H1 (cell line): Measurements from ENCODE around the gene LMNB1. TPM values are rescaled to one million over a fixed set of nuclear protein-coding genes. Genes with fewer than 3 reads are reported as not detected.

Source experiments
- CTCF ChIA-PET: fragments of 300-600 bp; sonication (Branson Sonifier 250); formaldehyde crosslinking; loops from one replicate; lab custom pipeline; 2021; ENCODE audit not compliant: partially characterized antibody; lab: Charles Lee
- POLR2A ChIA-PET: fragments of 300-600 bp; sonication (Branson Sonifier 250); formaldehyde crosslinking; loops from one replicate; lab custom pipeline; 2021; ENCODE audit warnings: inconsistent platforms; ENCODE audit not compliant: partially characterized antibody; lab: Charles Lee
- DNase-seq, 2 experiments: peaks; one replicate each; pipeline versions ENCODE4 v3.0.0 to v3.0.0-alpha.2; 2010 to 2022; ENCODE audit warnings: low spot score in 2 of 2, low read depth in 1 of 2, mixed read lengths in 1 of 2
- FAIRE-seq: peaks from 2 replicates; lab custom pipeline; 2011; peaks lifted over from hg19 to GRCh38; lab: Jason Lieb, UNC
- H2AFZ ChIP-seq: 2 replicates; pipeline ENCODE4 v1.8.1; 2012; ENCODE audit warnings: low read length, inconsistent platforms
- H2AK5ac ChIP-seq: 2 replicates; pipeline ENCODE4 v1.6.1; 2013; ENCODE audit warnings: low read depth, low read length
- H2BK120ac ChIP-seq: replicated peaks from 2 replicates; pipeline ENCODE3; 2013; ENCODE audit warnings: low read depth, low read length, inconsistent platforms
- H2BK12ac ChIP-seq: 2 replicates; pipeline ENCODE4 v1.6.1; 2013; ENCODE audit warnings: low read depth, low read length
- H2BK15ac ChIP-seq: 2 replicates; pipeline ENCODE4 v1.6.1; 2013; ENCODE audit warnings: low read length
- H2BK20ac ChIP-seq: 2 replicates; pipeline ENCODE4 v1.6.1; 2013; ENCODE audit warnings: low read length
- H2BK5ac ChIP-seq: 2 replicates; pipeline ENCODE4 v1.6.1; 2013; ENCODE audit warnings: low read depth, low read length
- H3K14ac ChIP-seq: 2 replicates; pipeline ENCODE4 v1.6.1; 2013; ENCODE audit warnings: inconsistent platforms; ENCODE audit not compliant: insufficient read length
- H3K18ac ChIP-seq: 2 replicates; pipeline ENCODE4 v1.6.1; 2013; ENCODE audit warnings: low read length; ENCODE audit errors: extremely low read depth
- H3K23ac ChIP-seq: 2 replicates; pipeline ENCODE4 v1.6.1; 2013; ENCODE audit warnings: inconsistent platforms; ENCODE audit not compliant: insufficient read length
- H3K23me2 ChIP-seq: 2 replicates; pipeline ENCODE4 v1.6.1; 2013; ENCODE audit warnings: low read depth, low read length
- H3K27ac ChIP-seq: 2 replicates; pipeline ENCODE4 v1.6.1; 2011; ENCODE audit warnings: low read depth, low read length, inconsistent platforms
- H3K27me3 ChIP-seq, 4 experiments: replicated peaks in 1 of 4; 1 replicate in 1 of 4; 2 replicates in 3 of 4; pipeline versions ENCODE4 v1.6.1 to v1.8.1; 2011 to 2013; ENCODE audit warnings: low read length in 3 of 4, mild to moderate bottlenecking in 3 of 4, inconsistent platforms in 2 of 4, mixed read lengths in 2 of 4, moderate library complexity in 1 of 4; ENCODE audit not compliant: control insufficient read depth in 3 of 4, insufficient read depth in 3 of 4; ENCODE audit errors: extremely low read depth in 1 of 4
- H3K36me3 ChIP-seq, 4 experiments: 2 replicates each; pipeline versions ENCODE4 v1.6.1 to v1.8.1; 2011 to 2013; ENCODE audit warnings: mild to moderate bottlenecking in 4 of 4, low read length in 3 of 4, moderate library complexity in 2 of 4, control low read depth in 1 of 4, inconsistent platforms in 1 of 4; ENCODE audit not compliant: insufficient read depth in 4 of 4, control insufficient read depth in 2 of 4
- H3K4ac ChIP-seq: replicated peaks from 2 replicates; pipeline ENCODE3; 2013; ENCODE audit warnings: low read length, low read depth, mixed read lengths, inconsistent platforms; ENCODE audit not compliant: insufficient read length
- H3K4me1 ChIP-seq, 4 experiments: replicated peaks in 1 of 4; 1 replicate in 1 of 4; 2 replicates in 3 of 4; pipeline versions ENCODE4 v1.6.1 to v1.8.1; 2011 to 2013; ENCODE audit warnings: low read length in 3 of 4, inconsistent platforms in 2 of 4, mixed read lengths in 1 of 4; ENCODE audit not compliant: insufficient read depth in 4 of 4, control insufficient read depth in 3 of 4
- H3K4me2 ChIP-seq, 2 experiments: 2 replicates each; pipeline versions ENCODE4 v1.6.1 to v1.8.1; 2011 to 2013; ENCODE audit warnings: low read depth in 2 of 2, low read length in 2 of 2, control low read depth in 1 of 2, inconsistent platforms in 1 of 2, mild to moderate bottlenecking in 1 of 2; ENCODE audit not compliant: insufficient read depth in 1 of 2
- H3K4me3 ChIP-seq, 4 experiments: fragments of 200-600, 300-600 bp in 1 of 4; sonication (generic), shearing (Covaris generic), sonication (Bioruptor Twin) in 1 of 4; 2 replicates each; pipeline versions ENCODE4 v1.5.1 to v1.8.1; 2011 to 2016; ENCODE audit warnings: low read length in 4 of 4, low read depth in 3 of 4, control low read depth in 2 of 4, inconsistent platforms in 2 of 4, mild to moderate bottlenecking in 2 of 4, mixed read lengths in 1 of 4, moderate library complexity in 1 of 4; ENCODE audit not compliant: insufficient read depth in 2 of 4; ENCODE audit errors: extremely low read depth in 1 of 4
- H3K56ac ChIP-seq: replicated peaks from 2 replicates; pipeline ENCODE3; 2013; ENCODE audit warnings: low read depth, mild to moderate bottlenecking, mixed read lengths, low read length, inconsistent platforms; ENCODE audit not compliant: insufficient read length
- H3K79me1 ChIP-seq: 2 replicates; pipeline ENCODE4 v1.6.1; 2013; ENCODE audit warnings: low read depth, low read length, control low read depth
- H3K79me2 ChIP-seq, 2 experiments: 2 replicates each; pipeline versions ENCODE4 v1.6.1 to v1.8.1; 2012 to 2013; ENCODE audit warnings: low read length in 2 of 2, mild to moderate bottlenecking in 2 of 2, inconsistent platforms in 1 of 2; ENCODE audit not compliant: insufficient read depth in 2 of 2, control insufficient read depth in 1 of 2
- H3K9ac ChIP-seq, 4 experiments: replicated peaks in 1 of 4; 1 replicate in 1 of 4; 2 replicates in 3 of 4; pipeline versions ENCODE4 v1.6.1 to v1.8.1; 2011 to 2013; ENCODE audit warnings: low read depth in 3 of 4, low read length in 3 of 4, control low read depth in 2 of 4, mild to moderate bottlenecking in 2 of 4, moderate library complexity in 2 of 4, inconsistent platforms in 1 of 4; ENCODE audit errors: extremely low read depth in 1 of 4
- H3K9me3 ChIP-seq, 2 experiments: 2 replicates each; pipeline versions ENCODE4 v1.6.1 to v1.8.1; 2012 to 2013; ENCODE audit warnings: mild to moderate bottlenecking in 2 of 2, moderate library complexity in 2 of 2, control low read depth in 1 of 2, inconsistent platforms in 1 of 2, low read depth in 1 of 2, low read length in 1 of 2, mixed read lengths in 1 of 2; ENCODE audit not compliant: insufficient read depth in 2 of 2
- H4K20me1 ChIP-seq, 2 experiments: replicated peaks in 1 of 2; 2 replicates each; pipeline versions ENCODE3 to v1.8.1; 2011 to 2013; ENCODE audit warnings: inconsistent platforms in 2 of 2, low read length in 2 of 2, mild to moderate bottlenecking in 1 of 2; ENCODE audit not compliant: insufficient read depth in 2 of 2, control insufficient read depth in 1 of 2
- H4K5ac ChIP-seq: 2 replicates; pipeline ENCODE4 v1.6.1; 2013; ENCODE audit warnings: low read length, low read depth, mixed read lengths, inconsistent platforms; ENCODE audit not compliant: insufficient read length
- H4K8ac ChIP-seq: 2 replicates; pipeline ENCODE4 v1.8.0; 2013; ENCODE audit warnings: mild to moderate bottlenecking, moderate library complexity, low read length, inconsistent platforms; ENCODE audit not compliant: insufficient read depth; ENCODE audit errors: extremely low read depth
- H4K91ac ChIP-seq: replicated peaks from 2 replicates; pipeline ENCODE3; 2013; ENCODE audit warnings: low read length, mixed read lengths, inconsistent platforms; ENCODE audit not compliant: insufficient read length
- CHD2 ChIP-seq: IDR thresholded peaks from 2 replicates; pipeline ENCODE4 v1.6.1; 2012; ENCODE audit warnings: low read length, improper control_type of control experiment
- CREB1 ChIP-seq: IDR thresholded peaks from 2 replicates; pipeline ENCODE4 v1.6.1; 2012; ENCODE audit warnings: inconsistent platforms
- EP300 ChIP-seq, 2 experiments: IDR thresholded peaks; 1 replicate in 1 of 2; 2 replicates in 1 of 2; pipeline ENCODE4 v1.6.1; 2011 to 2012; ENCODE audit warnings: low read depth in 2 of 2, low read length in 2 of 2, mild to moderate bottlenecking in 2 of 2, borderline replicate concordance in 1 of 2, inconsistent platforms in 1 of 2, moderate library complexity in 1 of 2
- JUND ChIP-seq: IDR thresholded peaks from 2 replicates; pipeline ENCODE4 v1.6.1; 2011; ENCODE audit warnings: mild to moderate bottlenecking, improper control_type of control experiment, low read length
- POLR2AphosphoS5 ChIP-seq: IDR thresholded peaks from 2 replicates; pipeline ENCODE4 v1.6.1; 2011; ENCODE audit warnings: low read depth, low read length
- RFX5 ChIP-seq: IDR thresholded peaks from 2 replicates; pipeline ENCODE4 v1.6.1; 2011; ENCODE audit warnings: low read depth, low read length, improper control_type of control experiment, borderline replicate concordance
- RXRA ChIP-seq: IDR thresholded peaks from 2 replicates; pipeline ENCODE4 v1.6.1; 2011; ENCODE audit warnings: low read depth, mild to moderate bottlenecking, low read length, moderate library complexity; ENCODE audit not compliant: insufficient read depth
- SRF ChIP-seq: IDR thresholded peaks from 2 replicates; pipeline ENCODE4 v1.6.1; 2011; ENCODE audit warnings: mild to moderate bottlenecking, low read depth, low read length, moderate library complexity
- TAF7 ChIP-seq: optimal IDR thresholded peaks from 2 replicates; pipeline ENCODE3; 2011; ENCODE audit warnings: low read depth, mild to moderate bottlenecking, inconsistent platforms, low read length, moderate library complexity, borderline replicate concordance
- YY1 ChIP-seq: IDR thresholded peaks from 2 replicates; pipeline ENCODE4 v1.6.1; 2011; ENCODE audit warnings: low read depth, mild to moderate bottlenecking, low read length
- WGBS, 2 experiments: shearing (Covaris generic) in 1 of 2; methylation state at CpG; one replicate each; pipeline versions ENCODE4 v1.1.6 to v1.1.7; 2013 to 2015; ENCODE audit warnings: low lambda C conversion rate in 2 of 2, mixed read lengths in 2 of 2, inconsistent platforms in 1 of 2, low coverage in 1 of 2, missing lambda C conversion rate in 1 of 2; ENCODE audit not compliant: insufficient replicate concordance in 2 of 2, insufficient coverage in 1 of 2, insufficient read length in 1 of 2; ENCODE audit errors: extremely low coverage in 1 of 2, missing lambda C conversion rate in 1 of 2; 5-methylcytosine and 5-hydroxymethylcytosine counted together
- polyA plus RNA-seq, 7 experiments: library from polyadenylated mRNA; depleted of rRNA in 3 of 7; stranded (reverse) in 5 of 7; unstranded in 2 of 7; fragments of >200 nt in 5 of 7; fragments of 200-250 nt in 2 of 7; gene quantifications; 1 replicate in 5 of 7; 2 replicates in 1 of 7; 4 replicates in 1 of 7; pipeline versions ENCODE4 v1.2.1 to v1.2.3, GENCODE V29; 2011 to 2013; ENCODE audit warnings: missing spikeins in 2 of 7, mixed read lengths in 2 of 7
- total RNA-seq: library from RNA; stranded (reverse); fragmentation: NEBNext Ultra II Directional; extraction: Animal tissue kit (Norgen Biotek cat#: 25700); gene quantifications from 2 replicates; pipeline ENCODE4 v1.2.1, GENCODE V29; 2021
- TF ChIP-seq, protein P1 (sequence below): IDR thresholded peaks from 2 replicates; pipeline ENCODE4 v1.6.1; 2011; ENCODE audit warnings: low read length, improper control_type of control experiment

Gene LMNB1
- total and polyA plus RNA-seq, 2 of the 8 experiments (the other 6 are each of a cell fraction or from before 2014, with no cell fraction given): 73.5 to 225 TPM

GRCh38 chr5:126777975-126778674, 1.2 kb downstream of the LMNB1 start:
- peak overlapping the region; percentile 99 for H3K56ac ChIP-seq
- H3K4ac ChIP-seq: peak overlapping the region; percentile 100
- no peaks in the 10 kb centered on the region for H3K27me3 ChIP-seq
- ChIA-PET CTCF (interaction anchor here (0.6 to 11.1 kb wide), 23 partner anchors 9 to 1542 kb away, joined by 3 to 251 read pairs (median 4); no protein-coding TSS in a partner anchor), POLR2A (interaction anchor here (0.7 to 8.5 kb wide), 42 partner anchors 10 to 739 kb away, joined by 3 to 146 read pairs (median 4); partner anchors contain the start of genes ALDH7A1, MEGF10, PHAX and PRRC1)
- H3K4me2 ChIP-seq: peak overlapping the region; percentile 88 to 97
- H3K18ac ChIP-seq: peak overlapping the region; percentile 100
- 2% methylated on average over 63 of the region's 66 CpGs; no CpG with 5 or more reads in 1 of the 2 experiments for WGBS, 2 experiments
- H3K9ac ChIP-seq: peak overlapping the region; percentile 98 to 100 (median 100)
- H3K14ac ChIP-seq: peak overlapping the region; percentile 85
- H2AK5ac ChIP-seq: peak overlapping the region; percentile 78
- H3K23ac ChIP-seq: no peak overlapping the region
- H4K20me1 ChIP-seq: peaks cover 11 to 14% of the 10 kb centered on the region in 2 experiments
- H3K36me3 ChIP-seq: peaks cover 0 to 5% (median 0%) of the 10 kb centered on the region in 4 experiments; a peak in 2 of 8 replicates
- peak overlapping the region; percentile 92 for H2BK120ac ChIP-seq
- H4K5ac ChIP-seq: peak overlapping the region; percentile 98
- H2BK20ac ChIP-seq: no peak overlapping the region
- H3K27ac ChIP-seq: peak overlapping the region; percentile 99
- peak overlapping the region; percentile 100 for H4K91ac ChIP-seq
- H4K8ac ChIP-seq: peak overlapping the region; percentile 99; the same call in 1 of the 2 replicates
- peaks cover 0 to 12% (median 0%) of the 10 kb centered on the region in 4 experiments; a peak in 3 of 7 replicates for H3K4me1 ChIP-seq
- no peaks in the 10 kb centered on the region for H3K9me3 ChIP-seq
- peaks cover 37 to 58% of the 10 kb centered on the region in 2 experiments for H3K79me2 ChIP-seq
- no peak overlapping the region for H2BK15ac ChIP-seq
- no peak for FAIRE-seq
- peaks cover 7% of the 10 kb centered on the region for H3K23me2 ChIP-seq
- 0 out of 2 replicates have a peak, but pooled peaks cover 2% of the 10 kb centered on the region for H3K79me1 ChIP-seq
- DNase-seq: peak; percentile 88 to 91
- no peak overlapping the region for H2AFZ ChIP-seq
- peak overlapping the region; percentile 99 for H2BK5ac ChIP-seq
- H2BK12ac ChIP-seq: peak overlapping the region; percentile 95
- peak overlapping the region; percentile 84 to 95 (median 90) for H3K4me3 ChIP-seq
- TF ChIP-seq, protein P1, sequence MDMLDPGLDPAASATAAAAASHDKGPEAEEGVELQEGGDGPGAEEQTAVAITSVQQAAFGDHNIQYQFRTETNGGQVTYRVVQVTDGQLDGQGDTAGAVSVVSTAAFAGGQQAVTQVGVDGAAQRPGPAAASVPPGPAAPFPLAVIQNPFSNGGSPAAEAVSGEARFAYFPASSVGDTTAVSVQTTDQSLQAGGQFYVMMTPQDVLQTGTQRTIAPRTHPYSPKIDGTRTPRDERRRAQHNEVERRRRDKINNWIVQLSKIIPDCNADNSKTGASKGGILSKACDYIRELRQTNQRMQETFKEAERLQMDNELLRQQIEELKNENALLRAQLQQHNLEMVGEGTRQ: no peak
- TF ChIP-seq POLR2AphosphoS5 (peak; percentile 79), YY1 (no peak), EP300 (IDR thresholded peaks at IDR 0.05; ENCODE audit: borderline replicate concordance in 1 of 2, low read depth in 2 of 2, low read length in 2 of 2) (no peak; a peak in 1 of 3 replicates), RFX5 (no peak), RXRA (no peak), CHD2 (no peak), TAF7 (peak; percentile 93), CREB1 (peak; percentile 80), SRF (no peak; the same call in 1 of the 2 replicates), JUND (no peak; the same call in 1 of the 2 replicates)
